GM23248 (cell line): ENCODE results near the gene KDF1.

Experiments
- EZH2 ChIP-seq: fragments of 200-600 bp; sonication (generic); IDR thresholded peaks from 2 replicates; pipeline ENCODE4 v1.6.1; 2018; ENCODE audit warnings: antibody characterized with exemption, mild to moderate bottlenecking; ENCODE audit not compliant: insufficient read depth, poor library complexity, severe bottlenecking
- EZH2phosphoT487 ChIP-seq: fragments of 200-600 bp; sonication (generic); IDR thresholded peaks from 2 replicates; pipeline ENCODE4 v1.6.1; 2018; ENCODE audit warnings: antibody characterized with exemption, moderate library complexity, mild to moderate bottlenecking, low read depth; ENCODE audit not compliant: insufficient read depth

DNA sequence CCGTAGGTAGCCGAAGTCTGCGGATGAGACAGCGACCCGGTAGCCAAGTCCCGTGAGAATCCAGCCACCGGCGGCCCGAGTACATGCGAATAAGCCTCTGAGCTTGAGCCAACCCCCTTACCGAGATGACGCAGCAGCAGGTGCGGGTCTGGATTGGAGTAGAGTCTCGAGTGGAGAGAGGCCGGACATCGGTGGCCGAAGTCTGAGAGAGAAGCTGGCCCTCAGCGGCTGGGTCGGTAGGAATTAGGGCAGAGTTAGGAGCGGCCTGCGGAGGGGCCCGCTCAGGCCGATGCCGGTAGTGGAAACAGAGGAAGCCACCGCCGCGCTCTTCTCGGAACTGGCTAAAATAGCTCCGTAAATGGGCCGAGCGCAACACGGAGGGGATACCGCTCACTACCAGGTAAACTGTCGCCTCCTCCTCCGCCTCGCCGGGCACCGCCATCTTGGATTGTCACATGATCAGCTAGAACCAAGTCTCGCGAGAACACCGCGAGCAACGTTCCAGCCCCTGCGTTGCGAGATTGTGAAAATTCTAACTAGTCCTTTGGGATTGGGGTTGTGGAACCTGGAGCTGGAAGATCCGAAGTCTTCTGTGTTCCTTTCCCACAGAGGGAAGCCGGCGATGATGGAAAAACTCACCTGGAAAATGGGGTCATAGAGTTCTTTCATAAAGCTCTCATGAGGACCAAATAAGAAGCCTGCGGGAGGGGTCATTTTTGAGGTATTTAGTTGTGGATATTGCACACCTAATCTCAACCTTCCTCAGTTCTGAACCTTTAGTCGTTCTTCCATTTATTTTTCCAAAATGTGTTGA is 60.1 kb downstream of the KDF1 start, which contains the start of gene GPATCH3:
- TF ChIP-seq EZH2, result no peak
- no peak for TF ChIP-seq EZH2phosphoT487
